ENCODE measurements around the gene METTL21A. TPM values are rescaled to one million over a fixed set of nuclear protein-coding genes. Genes with fewer than 3 reads are reported as not detected.

METTL21A gene
- total and polyA plus RNA-seq, 2 of the 4 experiments (the other 2 are of a cell fraction) = 5.9 to 11.6 TPM

- dilution Hi-C loops (cut with HindIII; ENCODE audit: low sequenced_read_pairs, unreplicated experiment) (no loop called here), intact Hi-C loops (cut with micrococcal nuclease) (no loop called here), in situ Hi-C loops (cut with MboI; ENCODE audit: low sequenced_read_pairs) (no loop called here)
- POLR2A ChIA-PET (ENCODE audit: unreplicated experiment) = no interaction called here
- no peaks in the 10 kb centered on the region for H3K4me1 ChIP-seq (ENCODE audit: control insufficient read depth, insufficient read depth, low read length)
- H3K4me2 ChIP-seq (ENCODE audit: low read depth, low read length) = no peak overlapping the region
- no peak overlapping the region for H2AFZ ChIP-seq (replicated peaks; ENCODE audit: low read length, poor library complexity)
- H4K5ac ChIP-seq (ENCODE audit: low read depth, low read length) = no peak overlapping the region
- H2AK9ac ChIP-seq (replicated peaks; ENCODE audit: low read depth, low read length, poor library complexity) = no peak overlapping the region
- H2AK5ac ChIP-seq (ENCODE audit: low read depth, low read length) = no peak overlapping the region
- WGBS, 2 experiments (ENCODE audit: extremely low coverage in 2 of 2, insufficient read length in 1 of 2) = no CpG with 5 or more reads among the region's 5 CpGs
- no peaks in the 10 kb centered on the region for H3K36me3 ChIP-seq (ENCODE audit: control insufficient read depth, insufficient read depth, low read length)
- no peak overlapping the region for H3K18ac ChIP-seq (ENCODE audit: low read depth, low read length)
- no peak overlapping the region for H3K4ac ChIP-seq (ENCODE audit: low read depth, low read length)
- H2BK5ac ChIP-seq (ENCODE audit: low read depth, low read length, poor library complexity, severe bottlenecking) = no peak overlapping the region
- no peak overlapping the region for H3K56ac ChIP-seq (ENCODE audit: extremely low read depth, insufficient read depth, low read length)
- H2BK120ac ChIP-seq (ENCODE audit: low read depth, low read length) = no peak overlapping the region
- no peak overlapping the region for H4K8ac ChIP-seq (ENCODE audit: low read depth in 2 of 2, low read length in 2 of 2)
- ATAC-seq (ENCODE audit: low read depth) (no peak), DNase-seq (no peak)
- no peaks in the 10 kb centered on the region for H3K79me1 ChIP-seq (ENCODE audit: low read depth in 1 of 2, low read length in 2 of 2)
- H3K23ac ChIP-seq (ENCODE audit: low read depth, low read length) = no peak overlapping the region
- BruUV-seq (replicated peaks) = no TSS peak
- no peaks in the 10 kb centered on the region for H3K9me1 ChIP-seq (ENCODE audit: insufficient read depth, low read length)
- no peaks in the 10 kb centered on the region for H3K27me3 ChIP-seq (ENCODE audit: control insufficient read depth, insufficient read depth, low read length)
- TF ChIP-seq RFX5 (IDR thresholded peaks at IDR 0.05; ENCODE audit: low read depth, low read length) = no peak
- no peak for TF ChIP-seq USF2 (IDR thresholded peaks at IDR 0.05; ENCODE audit: low read depth, low read length)
- no peak for TF ChIP-seq RCOR1 (IDR thresholded peaks at IDR 0.05; ENCODE audit: insufficient replicate concordance, low read length)
- TF ChIP-seq MXI1 (IDR thresholded peaks at IDR 0.05; ENCODE audit: borderline replicate concordance, low read depth, low read length) = no peak
- TF ChIP-seq FOS (IDR thresholded peaks at IDR 0.05; ENCODE audit: low read depth, low read length) = no peak
- TF ChIP-seq POLR2A (IDR thresholded peaks at IDR 0.05; ENCODE audit: low read depth, low read length) = no peak
- TF ChIP-seq SMC3 (IDR thresholded peaks at IDR 0.05; ENCODE audit: low read depth, low read length) = no peak
- no peak for TF ChIP-seq ELK1 (IDR thresholded peaks at IDR 0.05; ENCODE audit: borderline replicate concordance, low read depth, low read length)
- no peak for TF ChIP-seq RAD21 (IDR thresholded peaks at IDR 0.05; ENCODE audit: low read length)
- TF ChIP-seq CTCF (conservative IDR thresholded peaks at IDR 0.05; ENCODE audit: low read depth, low read length) = no peak
- no peak for TF ChIP-seq CEBPB (IDR thresholded peaks at IDR 0.05; ENCODE audit: low read depth, low read length)
- no peak for TF ChIP-seq BHLHE40 (IDR thresholded peaks at IDR 0.05; ENCODE audit: low read depth, low read length)
- TF ChIP-seq MAFK (IDR thresholded peaks at IDR 0.05; ENCODE audit: low read depth, low read length) = no peak
- no peak for TF ChIP-seq NFE2L2 (IDR thresholded peaks at IDR 0.05; ENCODE audit: low read depth, low read length)
- no peak for TF ChIP-seq MAZ (IDR thresholded peaks at IDR 0.05; ENCODE audit: borderline replicate concordance, low read depth, low read length)
- TF ChIP-seq CHD1 (IDR thresholded peaks at IDR 0.05; ENCODE audit: low read depth, low read length) = no peak
- CTCF ChIA-PET = no interaction called here
- H2BK20ac ChIP-seq (ENCODE audit: low read depth, low read length) = no peak overlapping the region
- H3K14ac ChIP-seq (replicated peaks; ENCODE audit: low read depth, low read length) = no peak overlapping the region
- no peaks in the 10 kb centered on the region for H3K9me3 ChIP-seq (ENCODE audit: control insufficient read depth, insufficient read depth, low read length)
- no peak overlapping the region for H2BK15ac ChIP-seq (ENCODE audit: low read depth, low read length)
- no peak overlapping the region for H3K27ac ChIP-seq (ENCODE audit: insufficient read depth, low read length)
- no peak overlapping the region for H3K4me3 ChIP-seq (ENCODE audit: insufficient read depth, low read depth, low read length)
- H4K91ac ChIP-seq (ENCODE audit: insufficient read depth, low read depth, low read length) = no peak overlapping the region
- no peaks in the 10 kb centered on the region for H4K20me1 ChIP-seq (ENCODE audit: insufficient read depth, low read length)
- H3K9ac ChIP-seq (ENCODE audit: low read depth, low read length) = no peak overlapping the region
Measured at GRCh38 chr2:207663870-207664545, 38.8 kb upstream of the METTL21A start.
